Measurements from ENCODE around the gene RPL18. TPM values are rescaled to one million over a fixed set of nuclear protein-coding genes. Genes with fewer than 3 reads are reported as not detected.

The RPL18 gene
- total RNA-seq, 2 donors from 2014 or later: 1,120 to 1,389 TPM

- Histone ChIP-seq H3K4me3 (peak overlapping the region; percentile 84), H3K27ac (peak overlapping the region; percentile 85 to 88), H3K4me1 (ENCODE audit: control insufficient read depth in 1 of 2, low read depth in 2 of 2) (peaks cover 6 to 17% of the 10 kb centered on the region in 2 donors), H3K27me3 (replicated peaks; ENCODE audit: insufficient read depth) (no peaks in the 10 kb centered on the region), H3K36me3 (no peaks in the 10 kb centered on the region), H3K9me3 (no peaks in the 10 kb centered on the region)
- ATAC-seq (ENCODE audit: insufficient number of reproducible peaks, low FRiP score, low read depth): no peak
- TF ChIP-seq, protein P1, sequence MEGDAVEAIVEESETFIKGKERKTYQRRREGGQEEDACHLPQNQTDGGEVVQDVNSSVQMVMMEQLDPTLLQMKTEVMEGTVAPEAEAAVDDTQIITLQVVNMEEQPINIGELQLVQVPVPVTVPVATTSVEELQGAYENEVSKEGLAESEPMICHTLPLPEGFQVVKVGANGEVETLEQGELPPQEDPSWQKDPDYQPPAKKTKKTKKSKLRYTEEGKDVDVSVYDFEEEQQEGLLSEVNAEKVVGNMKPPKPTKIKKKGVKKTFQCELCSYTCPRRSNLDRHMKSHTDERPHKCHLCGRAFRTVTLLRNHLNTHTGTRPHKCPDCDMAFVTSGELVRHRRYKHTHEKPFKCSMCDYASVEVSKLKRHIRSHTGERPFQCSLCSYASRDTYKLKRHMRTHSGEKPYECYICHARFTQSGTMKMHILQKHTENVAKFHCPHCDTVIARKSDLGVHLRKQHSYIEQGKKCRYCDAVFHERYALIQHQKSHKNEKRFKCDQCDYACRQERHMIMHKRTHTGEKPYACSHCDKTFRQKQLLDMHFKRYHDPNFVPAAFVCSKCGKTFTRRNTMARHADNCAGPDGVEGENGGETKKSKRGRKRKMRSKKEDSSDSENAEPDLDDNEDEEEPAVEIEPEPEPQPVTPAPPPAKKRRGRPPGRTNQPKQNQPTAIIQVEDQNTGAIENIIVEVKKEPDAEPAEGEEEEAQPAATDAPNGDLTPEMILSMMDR (IDR thresholded peaks at IDR 0.05): no peak
- DNase-seq (ENCODE audit: low spot score): no peak
These were observed 27.8 kb upstream of the RPL18 start for GRCh38 chr19:48646722-48647216.

- Histone ChIP-seq H3K27me3 (replicated peaks; ENCODE audit: insufficient read depth) (no peaks in the 10 kb centered on the region), H3K4me1 (ENCODE audit: control insufficient read depth in 1 of 2, low read depth in 2 of 2) (peaks cover 6 to 17% of the 10 kb centered on the region in 2 donors), H3K9me3 (no peaks in the 10 kb centered on the region), H3K36me3 (no peaks in the 10 kb centered on the region), H3K27ac (peak within 1 kb of the TSS; percentile 85 to 88), H3K4me3 (peak within 1 kb of the TSS; percentile 84)
- ATAC-seq (ENCODE audit: insufficient number of reproducible peaks, low FRiP score, low read depth) (peak; percentile 61), DNase-seq (ENCODE audit: low spot score) (no peak)
- TF ChIP-seq, protein P1 (IDR thresholded peaks at IDR 0.05): peak; percentile 93
These were observed 27.2 kb upstream of the RPL18 start, which contains the start of gene CA11 for GRCh38 chr19:48646001-48646721. Gene CA11, minus strand, starts transcription at chr19:48646187. Its CDS starts 555 bp downstream, at chr19:48645632.

GRCh38 chr19:48645620-48646000 lies 26.6 kb upstream of the RPL18 start:
- Histone ChIP-seq H3K27me3 (replicated peaks; ENCODE audit: insufficient read depth) (no peaks in the 10 kb centered on the region), H3K27ac (peak overlapping the region; percentile 85 to 88), H3K4me1 (ENCODE audit: control insufficient read depth in 1 of 2, low read depth in 2 of 2) (peaks cover 6 to 17% of the 10 kb centered on the region in 2 donors), H3K36me3 (no peaks in the 10 kb centered on the region), H3K4me3 (peak overlapping the region; percentile 84), H3K9me3 (no peaks in the 10 kb centered on the region)
- TF ChIP-seq, protein P1 (IDR thresholded peaks at IDR 0.05): no peak
- no peak for DNase-seq (ENCODE audit: low spot score)
- no peak for ATAC-seq (ENCODE audit: insufficient number of reproducible peaks, low FRiP score, low read depth)

DNA sequence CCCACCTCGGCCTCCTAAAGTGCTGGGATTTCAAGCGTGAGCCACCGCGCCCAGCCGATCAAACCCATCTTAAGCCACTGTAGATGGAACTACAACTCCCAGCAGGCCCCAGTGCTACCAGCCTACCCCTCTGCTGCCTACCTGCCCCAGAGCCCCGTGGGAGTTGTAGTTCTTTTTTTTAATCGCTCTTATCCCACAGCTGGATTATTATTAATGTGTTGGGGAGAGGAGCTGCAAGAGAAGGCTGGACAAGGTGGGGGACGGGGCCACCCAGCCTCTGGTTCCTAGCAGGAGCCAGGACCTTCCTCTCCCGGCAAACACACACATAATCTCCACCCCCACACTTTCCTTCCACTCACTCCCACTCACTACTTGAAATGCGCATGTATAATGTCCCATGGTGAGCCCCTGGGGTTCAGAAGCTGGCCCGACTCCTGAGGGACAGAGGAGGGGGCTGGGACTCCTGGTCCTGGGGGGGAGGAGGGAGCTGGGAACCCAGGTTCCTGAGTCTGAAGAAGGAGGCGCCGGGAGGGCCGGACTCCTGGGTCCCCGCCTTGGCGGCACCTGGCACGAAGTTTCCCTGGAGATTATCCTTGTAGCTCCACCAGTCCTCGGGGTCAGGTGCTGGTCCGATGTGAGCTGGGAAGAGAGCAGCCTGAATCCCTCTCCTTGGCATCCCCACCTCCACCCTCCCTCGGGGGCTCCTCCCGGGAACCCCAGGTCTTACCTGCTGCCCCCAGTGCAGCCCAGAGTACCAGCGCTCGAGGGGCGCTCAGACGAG lies 26.1 kb upstream of the RPL18 start:
- peak overlapping the region; percentile 85 to 88 for H3K27ac ChIP-seq
- no peaks in the 10 kb centered on the region for H3K9me3 ChIP-seq
- H3K4me3 ChIP-seq: peak overlapping the region; percentile 84
- no peaks in the 10 kb centered on the region for H3K27me3 ChIP-seq (replicated peaks; ENCODE audit: insufficient read depth)
- no peak for DNase-seq (ENCODE audit: low spot score)
- TF ChIP-seq, protein P1 (IDR thresholded peaks at IDR 0.05): no peak
- H3K36me3 ChIP-seq: no peaks in the 10 kb centered on the region
- ATAC-seq (ENCODE audit: insufficient number of reproducible peaks, low FRiP score, low read depth): peak; percentile 5
- H3K4me1 ChIP-seq (ENCODE audit: control insufficient read depth in 1 of 2, low read depth in 2 of 2): peaks cover 6 to 17% of the 10 kb centered on the region in 2 donors

- H3K4me3 ChIP-seq: peak overlapping the region; percentile 84
- TF ChIP-seq, protein P1 (IDR thresholded peaks at IDR 0.05): no peak
- H3K36me3 ChIP-seq: no peaks in the 10 kb centered on the region
- peaks cover 6 to 17% of the 10 kb centered on the region in 2 donors for H3K4me1 ChIP-seq (ENCODE audit: control insufficient read depth in 1 of 2, low read depth in 2 of 2)
- no peak overlapping the region for H3K27ac ChIP-seq
- H3K9me3 ChIP-seq: no peaks in the 10 kb centered on the region
- no peaks in the 10 kb centered on the region for H3K27me3 ChIP-seq (replicated peaks; ENCODE audit: insufficient read depth)
- ATAC-seq (ENCODE audit: insufficient number of reproducible peaks, low FRiP score, low read depth) (no peak), DNase-seq (ENCODE audit: low spot score) (no peak)
These were observed 25.4 kb upstream of the RPL18 start for GRCh38 chr19:48644355-48644754.

All from thoracic aorta (tissue), 2 donors.